NB4 (cell line): ENCODE results near the gene AKT1.

ENCODE experiments used
- POLR2A ChIP-seq: IDR thresholded peaks from 2 replicates; pipeline ENCODE4 v1.6.1; 2011; ENCODE audit warnings: mild to moderate bottlenecking; ENCODE audit not compliant: insufficient read length; ENCODE audit errors: extremely low read depth
- TF ChIP-seq, protein P1 (sequence below): IDR thresholded peaks from one replicate; pipeline ENCODE4 v1.5.1; 2012; ENCODE audit warnings: low read depth, low read length

DNA sequence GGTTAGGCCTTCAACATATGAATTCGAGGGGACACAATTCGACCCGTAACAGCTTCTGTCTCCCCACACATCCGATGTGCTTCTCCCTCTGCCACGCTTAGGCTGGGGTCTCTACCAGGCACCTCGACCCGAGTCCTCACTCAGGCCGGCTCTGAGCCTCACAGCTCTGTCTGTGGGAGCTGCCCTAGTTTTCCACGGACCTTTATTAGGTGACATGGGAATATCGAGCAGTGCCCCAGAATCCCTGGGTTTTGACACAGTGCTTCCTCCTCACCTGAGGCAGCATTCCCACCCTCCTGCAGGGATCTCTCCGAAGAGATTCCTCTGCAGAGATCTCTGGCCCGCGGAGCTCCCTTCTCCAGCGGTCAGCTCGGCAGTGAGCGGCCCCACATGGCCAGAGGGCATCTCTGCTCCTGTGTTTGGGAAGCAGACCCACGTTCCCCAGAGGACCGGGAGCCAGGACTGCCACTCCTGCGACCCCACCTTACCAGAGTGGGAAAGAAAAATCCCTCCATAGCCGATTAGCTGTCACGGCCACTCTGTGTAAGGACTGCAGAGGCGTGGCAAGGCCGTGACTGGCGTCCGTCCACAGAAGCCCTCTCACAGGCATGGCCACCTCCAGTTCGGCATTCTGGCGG, 26.5 kb upstream of the AKT1 start:
- no peak for TF ChIP-seq POLR2A
- TF ChIP-seq, protein P1, sequence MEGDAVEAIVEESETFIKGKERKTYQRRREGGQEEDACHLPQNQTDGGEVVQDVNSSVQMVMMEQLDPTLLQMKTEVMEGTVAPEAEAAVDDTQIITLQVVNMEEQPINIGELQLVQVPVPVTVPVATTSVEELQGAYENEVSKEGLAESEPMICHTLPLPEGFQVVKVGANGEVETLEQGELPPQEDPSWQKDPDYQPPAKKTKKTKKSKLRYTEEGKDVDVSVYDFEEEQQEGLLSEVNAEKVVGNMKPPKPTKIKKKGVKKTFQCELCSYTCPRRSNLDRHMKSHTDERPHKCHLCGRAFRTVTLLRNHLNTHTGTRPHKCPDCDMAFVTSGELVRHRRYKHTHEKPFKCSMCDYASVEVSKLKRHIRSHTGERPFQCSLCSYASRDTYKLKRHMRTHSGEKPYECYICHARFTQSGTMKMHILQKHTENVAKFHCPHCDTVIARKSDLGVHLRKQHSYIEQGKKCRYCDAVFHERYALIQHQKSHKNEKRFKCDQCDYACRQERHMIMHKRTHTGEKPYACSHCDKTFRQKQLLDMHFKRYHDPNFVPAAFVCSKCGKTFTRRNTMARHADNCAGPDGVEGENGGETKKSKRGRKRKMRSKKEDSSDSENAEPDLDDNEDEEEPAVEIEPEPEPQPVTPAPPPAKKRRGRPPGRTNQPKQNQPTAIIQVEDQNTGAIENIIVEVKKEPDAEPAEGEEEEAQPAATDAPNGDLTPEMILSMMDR, result no peak
